ENCODE results near the gene COG3. TPM values are rescaled to one million over a fixed set of nuclear protein-coding genes. Genes with fewer than 3 reads are reported as not detected.

The COG3 gene
- total and polyA plus RNA-seq, 12 donors, result 21.9 to 70.1 (median 34.0) TPM

GRCh38 chr13:45541806-45542205 is 77.1 kb downstream of the COG3 start:
- Histone ChIP-seq H3K27ac (no peak overlapping the region), H3K36me3 (replicated peaks in 1 of 2) (no peaks in the 10 kb centered on the region), H3K9me3 (replicated peaks in 1 of 3) (no peaks in the 10 kb centered on the region), H3K27me3 (no peaks in the 10 kb centered on the region), H3K4me3 (no peak overlapping the region), H3K4me1 (replicated peaks in 1 of 2) (no peaks in the 10 kb centered on the region)
- 92 to 98% (median 94%) methylated on average over 8 to 11 of the region's 11 CpGs for WGBS, 4 donors
- no peak for DNase-seq
- no peak for TF ChIP-seq POLR2A (IDR thresholded peaks at IDR 0.05)
- TF ChIP-seq CTCF (IDR thresholded peaks at IDR 0.05), result no peak
- intact Hi-C loops (cut with DNase I), result no loop called here

GRCh38 chr13:45542391-45542790 is 77.7 kb downstream of the COG3 start:
- Histone ChIP-seq H3K27me3 (no peaks in the 10 kb centered on the region), H3K36me3 (replicated peaks in 1 of 2) (no peaks in the 10 kb centered on the region)

GRCh38 chr13:45542878-45543277 is 78.1 kb downstream of the COG3 start:
- intact Hi-C loops (cut with DNase I), result no loop called here
- Histone ChIP-seq H3K36me3 (replicated peaks in 1 of 2) (no peaks in the 10 kb centered on the region), H3K27ac (no peak overlapping the region), H3K9me3 (replicated peaks in 1 of 3) (no peaks in the 10 kb centered on the region), H3K27me3 (no peaks in the 10 kb centered on the region), H3K4me1 (replicated peaks in 1 of 2) (no peaks in the 10 kb centered on the region), H3K4me3 (no peak overlapping the region)
- no peak for DNase-seq
- WGBS, 4 donors, result 79 to 98% (median 96%) methylated on average over 2 to 5 of the region's 5 CpGs
- TF ChIP-seq CTCF (IDR thresholded peaks at IDR 0.05) (no peak), POLR2A (IDR thresholded peaks at IDR 0.05) (no peak)

More at GRCh38 chr13:45542391-45542790, 77.7 kb downstream of the COG3 start:
- TF ChIP-seq POLR2A (IDR thresholded peaks at IDR 0.05) (no peak), CTCF (IDR thresholded peaks at IDR 0.05) (no peak)
- no peak overlapping the region for H3K27ac ChIP-seq
- no peak overlapping the region for H3K4me3 ChIP-seq
- intact Hi-C loops (cut with DNase I), result no loop called here
- no peak for DNase-seq
- H3K4me1 ChIP-seq (replicated peaks in 1 of 2), result no peaks in the 10 kb centered on the region
- 77 to 90% (median 88%) methylated on average over 6 to 8 of the region's 8 CpGs for WGBS, 4 donors
- no peaks in the 10 kb centered on the region for H3K9me3 ChIP-seq (replicated peaks in 1 of 3)

- 79 to 90% (median 84%) methylated on average over 1 to 2 of the region's 2 CpGs for WGBS, 4 donors
Measured at GRCh38 chr13:45544520-45544919, 79.8 kb downstream of the COG3 start.

More at GRCh38 chr13:45544520-45544919, 79.8 kb downstream of the COG3 start:
- Histone ChIP-seq H3K27me3 (no peaks in the 10 kb centered on the region), H3K27ac (no peak overlapping the region), H3K4me3 (no peak overlapping the region), H3K36me3 (replicated peaks in 1 of 2) (no peaks in the 10 kb centered on the region), H3K4me1 (replicated peaks in 1 of 2) (no peaks in the 10 kb centered on the region), H3K9me3 (replicated peaks in 1 of 3) (no peaks in the 10 kb centered on the region)
- intact Hi-C loops (cut with DNase I), result no loop called here
- no peak for DNase-seq
- TF ChIP-seq CTCF (IDR thresholded peaks at IDR 0.05), result no peak
- no peak for TF ChIP-seq POLR2A (IDR thresholded peaks at IDR 0.05)
